Activated naive CD4-positive, alpha-beta T cell treated with anti-CD3 and anti-CD28 coated beads, Interleukin-2, amount 10 ng/mL, durations not matched to agents 7 days and 5 days (primary cell): ENCODE results near the gene MPP1.

Source experiments
- CTCF ChIA-PET: fragments of 350-600 bp; sonication (Branson Sonifier 250); formaldehyde crosslinking; loops from one replicate; lab custom pipeline; 2021; ENCODE audit warnings: antibody characterized with exemption; lab: Charles Lee
- DNase-seq: peaks from one replicate; pipeline ENCODE4 v3.0.0-alpha.2; 2020
- H3K27ac Mint-ChIP-seq: one replicate; pipeline ENCODE4 v1.8.0; 2021; ENCODE audit warnings: mild to moderate bottlenecking, moderate library complexity, mixed read lengths
- H3K27me3 Mint-ChIP-seq: one replicate; pipeline ENCODE4 v1.8.0; 2021; ENCODE audit warnings: mild to moderate bottlenecking, mixed read lengths
- H3K36me3 Mint-ChIP-seq: one replicate; pipeline ENCODE4 v1.8.0; 2021; ENCODE audit warnings: mixed read lengths
- H3K4me1 Mint-ChIP-seq: one replicate; pipeline ENCODE4 v1.8.0; 2021; ENCODE audit warnings: mixed read lengths
- H3K4me3 Mint-ChIP-seq: one replicate; pipeline ENCODE4 v1.8.0; 2021; ENCODE audit warnings: mild to moderate bottlenecking, moderate library complexity, mixed read lengths
- H3K9me3 Mint-ChIP-seq: one replicate; pipeline ENCODE4 v1.8.0; 2021; ENCODE audit warnings: mixed read lengths

The MPP1 gene

GRCh38 chrX:154775419-154776349 is 29.6 kb downstream of the MPP1 start:
- Mint-ChIP-seq H3K36me3 (peaks cover 51% of the 10 kb centered on the region), H3K4me1 (peaks cover 30% of the 10 kb centered on the region), H3K27ac (peak overlapping the region; percentile 70), H3K4me3 (no peak overlapping the region), H3K9me3 (no peaks in the 10 kb centered on the region), H3K27me3 (no peaks in the 10 kb centered on the region)
- DNase-seq = peak; percentile 31
- CTCF ChIA-PET = interaction anchor here (0.9 kb wide), 1 partner anchor 12 kb away, joined by 4 read pairs; no protein-coding TSS in a partner anchor

- H3K27ac Mint-ChIP-seq = no peak overlapping the region
- H3K27me3 Mint-ChIP-seq = no peaks in the 10 kb centered on the region
- H3K4me1 Mint-ChIP-seq = peaks cover 32% of the 10 kb centered on the region
- peaks cover 55% of the 10 kb centered on the region for H3K36me3 Mint-ChIP-seq
- no peak for DNase-seq
- no peak overlapping the region for H3K4me3 Mint-ChIP-seq
- CTCF ChIA-PET = no interaction called here
- H3K9me3 Mint-ChIP-seq = no peaks in the 10 kb centered on the region
These were observed 30.7 kb downstream of the MPP1 start for GRCh38 chrX:154774622-154775021.

DNA sequence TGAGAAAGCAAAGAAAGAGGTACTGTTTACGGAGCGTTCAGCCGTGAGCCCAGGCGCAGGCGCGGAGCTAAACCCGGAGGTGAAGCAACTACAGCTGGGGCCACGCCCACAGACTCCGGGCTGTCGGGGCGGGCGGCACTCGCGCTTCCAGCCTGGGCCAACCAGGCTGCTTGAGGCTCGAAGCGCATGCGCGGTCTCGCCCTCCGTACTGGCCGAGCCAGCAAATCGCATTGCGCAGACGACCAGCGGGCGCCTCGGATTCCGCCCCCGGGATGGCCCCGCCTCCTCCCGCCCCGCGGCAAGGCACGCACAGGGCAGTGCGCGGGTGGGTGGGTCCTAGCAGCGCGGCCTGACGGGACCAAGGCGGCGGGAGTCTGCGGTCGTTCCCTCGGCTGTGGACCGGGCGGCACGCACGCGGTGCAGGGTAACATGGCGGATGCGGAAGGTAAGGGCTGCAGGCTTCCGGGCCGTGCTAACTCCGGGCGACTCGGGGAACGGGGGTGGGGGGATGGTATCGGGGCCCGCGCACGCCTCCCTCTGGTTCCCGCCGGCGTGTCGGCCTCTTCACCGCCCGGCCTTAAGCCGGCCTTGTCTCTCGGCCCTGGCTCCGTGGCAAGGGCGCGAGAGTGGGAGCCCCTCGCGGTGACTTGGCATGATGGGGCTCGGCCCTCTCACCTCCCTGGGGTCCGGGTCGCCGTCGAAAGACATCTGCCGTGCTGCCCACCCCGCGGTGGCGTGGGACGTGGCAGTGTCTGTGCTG is 42.6 kb downstream of the MPP1 start, which contains the start of gene DKC1:
Gene DKC1, plus strand, starts transcription at position 328 of the 760 bp plus-strand sequence. Its CDS starts 102 bp downstream, at position 430.
- H3K4me3 Mint-ChIP-seq = peak within 1 kb of the TSS; percentile 85
- H3K9me3 Mint-ChIP-seq = no peaks in the 10 kb centered on the region
- peak within 1 kb of the TSS; percentile 97 for H3K27ac Mint-ChIP-seq
- peak; percentile 96 for DNase-seq
- H3K36me3 Mint-ChIP-seq = peaks cover 19% of the 10 kb centered on the region
- CTCF ChIA-PET = interaction anchor here (0.8 to 1.9 kb wide), 3 partner anchors 13 to 37 kb away, joined by 3 to 13 read pairs (median 7); partner anchors contain the start of gene GAB3
- H3K4me1 Mint-ChIP-seq = peaks cover 36% of the 10 kb centered on the region
- no peaks in the 10 kb centered on the region for H3K27me3 Mint-ChIP-seq

GRCh38 chrX:154761977-154762536 is 43.2 kb downstream of the MPP1 start:
- Mint-ChIP-seq H3K27me3 (no peaks in the 10 kb centered on the region), H3K4me1 (peaks cover 36% of the 10 kb centered on the region), H3K4me3 (peak overlapping the region; percentile 85), H3K27ac (peak overlapping the region; percentile 97), H3K9me3 (no peaks in the 10 kb centered on the region), H3K36me3 (peaks cover 17% of the 10 kb centered on the region)
- CTCF ChIA-PET = interaction anchor here (0.8 to 1.9 kb wide), 3 partner anchors 13 to 37 kb away, joined by 3 to 13 read pairs (median 7); partner anchors contain the start of gene GAB3
- DNase-seq = peak; percentile 24

GRCh38 chrX:154758696-154759095 is 46.6 kb downstream of the MPP1 start:
- H3K27me3 Mint-ChIP-seq = no peaks in the 10 kb centered on the region
- DNase-seq = no peak
- no peaks in the 10 kb centered on the region for H3K36me3 Mint-ChIP-seq
- no peak overlapping the region for H3K27ac Mint-ChIP-seq
- CTCF ChIA-PET = no interaction called here
- H3K9me3 Mint-ChIP-seq = no peaks in the 10 kb centered on the region
- H3K4me3 Mint-ChIP-seq = no peak overlapping the region
- peaks cover 17% of the 10 kb centered on the region for H3K4me1 Mint-ChIP-seq

- Mint-ChIP-seq H3K27me3 (peaks cover 8% of the 10 kb centered on the region), H3K9me3 (no peaks in the 10 kb centered on the region), H3K4me1 (peaks cover 23% of the 10 kb centered on the region), H3K36me3 (no peaks in the 10 kb centered on the region), H3K4me3 (peak overlapping the region; percentile 61), H3K27ac (peak overlapping the region; percentile 64)
- CTCF ChIA-PET = interaction anchor here (1.1 to 5.3 kb wide), 3 partner anchors 27 to 88 kb away, joined by 3 to 65 read pairs (median 4); no protein-coding TSS in a partner anchor
- DNase-seq = no peak
These were observed 53.5 kb downstream of the MPP1 start for GRCh38 chrX:154751669-154752271.

DNA sequence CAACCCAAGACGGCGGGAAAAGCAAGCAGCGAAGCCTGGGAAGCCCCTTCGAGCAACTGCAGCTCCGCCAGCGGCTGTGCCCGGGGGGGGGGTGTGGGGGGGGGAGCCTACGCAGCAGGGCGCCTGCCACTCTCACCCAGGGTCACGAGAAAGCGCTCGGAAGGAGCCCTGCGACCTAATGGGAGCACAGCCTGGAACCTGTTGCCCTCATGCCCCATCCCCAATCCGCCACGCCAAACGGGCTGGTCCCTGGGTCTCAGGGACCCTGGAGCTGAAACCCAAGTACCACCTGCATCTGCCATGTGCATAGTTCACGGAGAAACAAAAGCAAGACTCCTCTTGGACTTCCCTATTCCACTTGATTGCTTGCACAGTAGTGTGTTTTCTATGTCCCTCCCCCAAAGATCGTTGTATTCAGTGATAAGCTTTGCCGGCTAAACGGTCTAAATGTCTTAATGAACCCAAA is 54.0 kb downstream of the MPP1 start:
- Mint-ChIP-seq H3K27me3 (peaks cover 8% of the 10 kb centered on the region), H3K4me1 (peaks cover 23% of the 10 kb centered on the region), H3K4me3 (peak overlapping the region; percentile 61), H3K9me3 (no peaks in the 10 kb centered on the region), H3K36me3 (no peaks in the 10 kb centered on the region), H3K27ac (peak overlapping the region; percentile 64)
- DNase-seq = no peak
- CTCF ChIA-PET = interaction anchor here (1.1 to 5.3 kb wide), 5 partner anchors 11 to 90 kb away, joined by 3 to 65 read pairs (median 9); partner anchors contain the start of gene DKC1

- CTCF ChIA-PET = interaction anchor here (1.0 to 5.3 kb wide), 7 partner anchors 12 to 158 kb away, joined by 3 to 65 read pairs (median 11); partner anchors contain the start of gene DKC1
- H3K4me1 Mint-ChIP-seq = peaks cover 23% of the 10 kb centered on the region
- H3K27me3 Mint-ChIP-seq = peaks cover 8% of the 10 kb centered on the region
- H3K27ac Mint-ChIP-seq = peak within 1 kb of the TSS; percentile 64
- peak within 1 kb of the TSS; percentile 71 for H3K4me3 Mint-ChIP-seq
- H3K9me3 Mint-ChIP-seq = no peaks in the 10 kb centered on the region
- no peaks in the 10 kb centered on the region for H3K36me3 Mint-ChIP-seq
- DNase-seq = peak; percentile 61
These were observed 54.7 kb downstream of the MPP1 start, which contains the start of gene GAB3 for GRCh38 chrX:154750301-154751202. TSS of gene GAB3 (minus strand) at chrX:154751077. CDS start at chrX:154751025, 52 bp downstream.

DNA sequence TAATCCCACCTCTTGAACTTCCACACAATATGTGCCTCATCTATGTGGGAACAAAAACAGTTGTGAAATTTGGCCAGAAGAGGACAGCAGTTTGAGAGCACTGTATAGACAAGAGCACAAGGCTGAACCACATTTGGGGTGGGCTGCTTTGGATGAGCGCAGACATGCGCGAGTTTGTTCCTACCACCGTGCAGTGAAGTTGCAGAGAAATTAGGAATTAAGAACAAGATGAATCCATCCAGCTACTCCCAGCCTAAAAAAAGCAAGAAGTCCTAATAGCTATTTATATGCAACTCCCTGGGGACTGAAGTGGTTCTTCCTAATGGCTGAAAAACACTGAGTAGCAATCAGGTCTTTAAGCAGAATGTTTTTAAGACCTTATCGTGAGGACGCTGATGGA is 55.4 kb downstream of the MPP1 start:
- no peak for DNase-seq
- CTCF ChIA-PET = interaction anchor here (1.0 to 5.3 kb wide), 8 partner anchors 11 to 157 kb away, joined by 3 to 65 read pairs (median 12); partner anchors contain the start of gene DKC1

DNA sequence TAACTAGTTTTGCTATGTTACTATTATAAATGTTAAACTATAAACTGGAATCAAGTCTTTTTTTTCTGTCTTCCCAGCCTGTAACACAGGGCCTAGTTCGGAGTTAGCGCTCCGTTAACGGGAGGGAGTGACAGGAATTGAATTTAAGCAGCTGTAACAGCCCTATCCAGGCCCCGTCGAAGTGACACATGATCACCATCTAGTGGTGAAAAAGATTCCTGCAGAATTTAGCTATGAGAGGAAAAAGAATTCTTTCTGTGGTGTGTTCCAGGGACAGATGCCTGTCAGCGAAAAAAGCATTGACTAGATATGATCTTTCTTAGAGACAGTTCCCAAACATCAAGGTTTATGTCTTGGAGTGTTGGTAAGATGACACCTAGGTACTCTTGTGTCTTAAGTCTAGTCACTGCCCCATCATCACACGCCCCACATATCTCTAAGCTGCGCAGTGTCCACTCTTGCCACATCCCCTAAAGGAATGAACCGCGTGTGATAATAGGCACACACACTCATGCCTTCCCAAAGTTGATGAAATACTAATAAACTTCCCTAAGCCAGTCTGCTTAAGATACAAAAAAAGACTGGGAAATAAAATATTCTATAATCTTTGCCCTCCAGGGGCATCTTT is 56.5 kb downstream of the MPP1 start:
- Mint-ChIP-seq H3K27ac (no peak overlapping the region), H3K36me3 (peaks cover 3% of the 10 kb centered on the region), H3K4me3 (peak overlapping the region; percentile 12), H3K27me3 (peaks cover 8% of the 10 kb centered on the region), H3K9me3 (peaks cover 2% of the 10 kb centered on the region), H3K4me1 (peaks cover 23% of the 10 kb centered on the region)
- DNase-seq = peak; percentile 57
- CTCF ChIA-PET = interaction anchor here (0.9 to 5.3 kb wide), 21 partner anchors 10 to 156 kb away, joined by 3 to 65 read pairs (median 5); partner anchors contain the start of genes DKC1 and MPP1

More for the DNA sequence above, 55.4 kb downstream of the MPP1 start:
- H3K4me3 Mint-ChIP-seq = peak overlapping the region; percentile 71
- H3K36me3 Mint-ChIP-seq = peaks cover 3% of the 10 kb centered on the region
- peaks cover 2% of the 10 kb centered on the region for H3K9me3 Mint-ChIP-seq
- H3K4me1 Mint-ChIP-seq = peaks cover 23% of the 10 kb centered on the region
- H3K27ac Mint-ChIP-seq = no peak overlapping the region
- H3K27me3 Mint-ChIP-seq = peaks cover 8% of the 10 kb centered on the region

- H3K27me3 Mint-ChIP-seq = no peaks in the 10 kb centered on the region
- no peak overlapping the region for H3K4me3 Mint-ChIP-seq
- peaks cover 25% of the 10 kb centered on the region for H3K4me1 Mint-ChIP-seq
- peaks cover 5% of the 10 kb centered on the region for H3K36me3 Mint-ChIP-seq
- CTCF ChIA-PET = no interaction called here
- DNase-seq = no peak
- H3K9me3 Mint-ChIP-seq = peaks cover 2% of the 10 kb centered on the region
- H3K27ac Mint-ChIP-seq = no peak overlapping the region
These were observed 62.7 kb downstream of the MPP1 start for GRCh38 chrX:154742613-154743012.
